Stimulated activated CD4-positive, alpha-beta T cell treated with anti-CD3 and anti-CD28 coated beads, Interleukin-12 subunit alpha, Interleukin-12 subunit beta, amount 100 ng/mL, for 48 hours (primary cell): Measurements from ENCODE around the gene IQCH.
"Not testable (repeated sequence)": the region's sequence is repeated elsewhere in the genome, so short reads cannot be mapped to it uniquely, and the experiment has no call there.

ENCODE experiments used
- DNase-seq, 3 donors: peaks; one replicate each; pipeline ENCODE4 v3.0.0-alpha.2; 2020; ENCODE audit warnings: low read depth in 2 of 3, low spot score in 1 of 3

IQCH gene

GRCh38 chr15:67433495-67434099, 179.0 kb downstream of the IQCH start:
- DNase-seq: peak in 2 of 3 donors; percentile 5 to 35

GRCh38 chr15:67436351-67437250, 182.0 kb downstream of the IQCH start:
- DNase-seq: not testable (repeated sequence)

- no peak for DNase-seq
These were observed 189.5 kb downstream of the IQCH start for GRCh38 chr15:67444100-67444499.

GRCh38 chr15:67446449-67446848, 191.9 kb downstream of the IQCH start:
- no peak for DNase-seq

GRCh38 chr15:67448372-67448771, 193.8 kb downstream of the IQCH start:
- DNase-seq: not testable (repeated sequence)

GRCh38 chr15:67453703-67454102, 199.1 kb downstream of the IQCH start:
- not testable (repeated sequence) for DNase-seq

- DNase-seq: peak; percentile 58 to 82 (median 77)
These were observed 202.3 kb downstream of the IQCH start for GRCh38 chr15:67456677-67457529.

- DNase-seq: no peak
These were observed 203.9 kb downstream of the IQCH start for GRCh38 chr15:67458331-67459029.

- DNase-seq: no peak
These were observed 205.9 kb downstream of the IQCH start for GRCh38 chr15:67460521-67460920.

GRCh38 chr15:67461735-67462134, 207.1 kb downstream of the IQCH start:
- no peak for DNase-seq

GRCh38 chr15:67462875-67463274, 208.3 kb downstream of the IQCH start:
- no peak for DNase-seq

- no peak for DNase-seq
These were observed 208.9 kb downstream of the IQCH start for GRCh38 chr15:67463488-67463887.

GRCh38 chr15:67465196-67465952, 210.8 kb downstream of the IQCH start:
- DNase-seq: no peak

- no peak for DNase-seq
These were observed 213.8 kb downstream of the IQCH start for GRCh38 chr15:67468416-67468815.

GRCh38 chr15:67469680-67470079, 215.1 kb downstream of the IQCH start:
- no peak for DNase-seq

GRCh38 chr15:67472957-67473356, 218.4 kb downstream of the IQCH start:
- DNase-seq: no peak

- DNase-seq: no peak
These were observed 220.0 kb downstream of the IQCH start for GRCh38 chr15:67474405-67475110.

GRCh38 chr15:67479781-67480505, 225.4 kb downstream of the IQCH start:
- DNase-seq: no peak

- no peak for DNase-seq
These were observed 226.2 kb downstream of the IQCH start for GRCh38 chr15:67480741-67481140.
